SK-N-SH (cell line): ENCODE measurements around the gene STK40. TPM values are rescaled to one million over a fixed set of nuclear protein-coding genes. Genes with fewer than 3 reads are reported as not detected.

ENCODE experiments used
- CTCF ChIA-PET: fragments of 300-600, 350-600 bp; formaldehyde crosslinking; extraction: SDS; loops from one replicate; lab custom pipeline; 2021; lab: Yijun Ruan, JAX
- POLR2A ChIA-PET: fragments of 350-600 bp; sonication (Branson Sonifier 250); formaldehyde crosslinking; extraction: SDS; loops from one replicate; lab custom pipeline; 2020; ENCODE audit warnings: antibody characterized with exemption, inconsistent platforms; lab: Yijun Ruan, JAX
- DNase-seq: peaks from one replicate; pipeline ENCODE4 v3.0.0; 2012
- H2AFZ ChIP-seq: fragments of 200-600 bp; sonication (generic); 2 replicates; pipeline ENCODE4 v1.8.1; 2016; ENCODE audit warnings: antibody characterized with exemption, mild to moderate bottlenecking, low read depth
- H3F3A ChIP-seq: fragments of 200-600 bp; sonication (generic); replicated peaks from 2 replicates; pipeline ENCODE3; 2016; ENCODE audit warnings: antibody characterized with exemption, mild to moderate bottlenecking; ENCODE audit not compliant: insufficient read depth
- H3K27ac ChIP-seq, 2 experiments: fragments of 200-500 bp in 1 of 2; fragments of 200-600 bp in 1 of 2; sonication (Bioruptor generic) in 1 of 2; sonication (generic), shearing (Covaris generic) in 1 of 2; 2 replicates each; pipeline versions ENCODE4 v1.5.1 to v1.6.1; 2014 to 2016; ENCODE audit warnings: low read depth in 2 of 2, inconsistent platforms in 1 of 2, low read length in 1 of 2, mild to moderate bottlenecking in 1 of 2, mixed read lengths in 1 of 2
- H3K27me3 ChIP-seq: fragments of 200-600 bp; sonication (generic), shearing (Covaris generic); 2 replicates; pipeline ENCODE4 v1.6.1; 2016; ENCODE audit warnings: mixed run types; ENCODE audit not compliant: insufficient read depth
- H3K36me3 ChIP-seq, 2 experiments: fragments of 200-500 bp in 1 of 2; fragments of 200-600 bp in 1 of 2; sonication (Bioruptor generic) in 1 of 2; sonication (generic) in 1 of 2; replicated peaks in 1 of 2; 2 replicates each; pipeline versions ENCODE3 to v1.5.1; 2014 to 2016; ENCODE audit warnings: low read length in 1 of 2, mild to moderate bottlenecking in 1 of 2; ENCODE audit not compliant: insufficient read depth in 2 of 2, control insufficient read depth in 1 of 2
- H3K4me1 ChIP-seq, 2 experiments: fragments of 200-500 bp in 1 of 2; fragments of 200-600 bp in 1 of 2; sonication (Bioruptor generic) in 1 of 2; sonication (generic), shearing (Covaris generic) in 1 of 2; 2 replicates each; pipeline versions ENCODE4 v1.5.1 to v1.6.1; 2014 to 2016; ENCODE audit warnings: low read depth in 1 of 2, low read length in 1 of 2, mixed run types in 1 of 2; ENCODE audit not compliant: insufficient read depth in 2 of 2, control insufficient read depth in 1 of 2
- H3K4me2 ChIP-seq: fragments of 200-600 bp; sonication (generic), shearing (Covaris generic); 2 replicates; pipeline ENCODE4 v1.6.1; 2017; ENCODE audit warnings: mixed run types
- H3K4me3 ChIP-seq, 2 experiments: fragments of 200-500 bp in 1 of 2; fragments of 200-600 bp in 1 of 2; sonication (Bioruptor generic) in 1 of 2; sonication (generic), shearing (Covaris generic) in 1 of 2; 2 replicates each; pipeline versions ENCODE4 v1.5.1 to v1.8.1; 2014 to 2016; ENCODE audit warnings: low read depth in 2 of 2, inconsistent platforms in 1 of 2, low read length in 1 of 2, mild to moderate bottlenecking in 1 of 2, mixed read lengths in 1 of 2, moderate library complexity in 1 of 2
- H3K79me2 ChIP-seq: fragments of 200-600 bp; sonication (generic); 2 replicates; pipeline ENCODE4 v1.8.1; 2017; ENCODE audit warnings: mild to moderate bottlenecking; ENCODE audit not compliant: insufficient read depth
- H3K9ac ChIP-seq: fragments of 200-600 bp; sonication (generic); 2 replicates; pipeline ENCODE4 v1.6.1; 2017; ENCODE audit warnings: mixed run types
- H3K9me2 ChIP-seq: fragments of 200-600 bp; sonication (generic); 2 replicates; pipeline ENCODE4 v1.6.1; 2017; ENCODE audit warnings: mixed run types
- H3K9me3 ChIP-seq: fragments of 200-600 bp; sonication (generic); 2 replicates; pipeline ENCODE4 v1.6.1; 2017; ENCODE audit warnings: mixed run types, mild to moderate bottlenecking, moderate library complexity
- H4K20me1 ChIP-seq: fragments of 200-600 bp; sonication (generic); 2 replicates; pipeline ENCODE4 v1.6.1; 2017; ENCODE audit warnings: mild to moderate bottlenecking, mixed run types; ENCODE audit not compliant: insufficient read depth
- CHD2 ChIP-seq: fragments of 150-350 bp; IDR thresholded peaks from 2 replicates; pipeline ENCODE4 v1.6.1; 2018; ENCODE audit warnings: low read length; ENCODE audit not compliant: partially characterized antibody
- ELF1 ChIP-seq: IDR thresholded peaks from 2 replicates; pipeline ENCODE4 v1.4.0; 2012
- EP300 ChIP-seq, 2 experiments: IDR thresholded peaks; 2 replicates each; pipeline versions ENCODE4 v1.4.0 to v1.6.1; 2012; ENCODE audit warnings: borderline replicate concordance in 1 of 2, low read depth in 1 of 2, low read length in 1 of 2
- EZH2phosphoT487 ChIP-seq: fragments of 200-600 bp; sonication (generic); IDR thresholded peaks from 2 replicates; pipeline ENCODE4 v1.6.1; 2017; ENCODE audit warnings: low read depth, mixed run types, mild to moderate bottlenecking, antibody characterized with exemption, moderate library complexity, borderline replicate concordance
- FOSL2 ChIP-seq: IDR thresholded peaks from 2 replicates; pipeline ENCODE4 v1.4.0; 2012; ENCODE audit warnings: low read depth, mild to moderate bottlenecking, moderate library complexity, borderline replicate concordance
- FOXJ3 ChIP-seq: sonication (generic); formaldehyde crosslinking; IDR thresholded peaks from 2 replicates; pipeline ENCODE4 v1.5.1; 2020; ENCODE audit warnings: mild to moderate bottlenecking, missing genetic modification reagents
- GATA2 ChIP-seq: sonication (generic); formaldehyde crosslinking; IDR thresholded peaks from 2 replicates; pipeline ENCODE4 v1.5.0; 2020; ENCODE audit warnings: mild to moderate bottlenecking, missing genetic modification reagents
- MEF2A ChIP-seq: IDR thresholded peaks from 2 replicates; pipeline ENCODE4 v1.4.0; 2012; ENCODE audit warnings: low read depth, borderline replicate concordance
- MXI1 ChIP-seq: IDR thresholded peaks from 2 replicates; pipeline ENCODE4 v1.6.1; 2012; ENCODE audit warnings: mild to moderate bottlenecking, low read depth, low read length, improper control_type of control experiment
- NFIC ChIP-seq: IDR thresholded peaks from 2 replicates; pipeline ENCODE4 v1.4.0; 2012; ENCODE audit warnings: borderline replicate concordance
- NRF1 ChIP-seq: IDR thresholded peaks from 2 replicates; pipeline ENCODE4 v1.6.1; 2012; ENCODE audit warnings: low read depth, mild to moderate bottlenecking, low read length
- POLR2AphosphoS5 ChIP-seq: IDR thresholded peaks from 2 replicates; pipeline ENCODE4 v1.6.1; 2012; ENCODE audit warnings: low read depth, low read length
- RAD21 ChIP-seq: IDR thresholded peaks from 2 replicates; pipeline ENCODE4 v1.6.1; 2012; ENCODE audit warnings: mild to moderate bottlenecking, low read length
- RCOR1 ChIP-seq: fragments of 150-350 bp; IDR thresholded peaks from 2 replicates; pipeline ENCODE4 v1.6.1; 2017; ENCODE audit warnings: antibody characterized with exemption, low read length
- RFX5 ChIP-seq: IDR thresholded peaks from 2 replicates; pipeline ENCODE4 v1.6.1; 2012; ENCODE audit warnings: mild to moderate bottlenecking, improper control_type of control experiment, low read length
- RXRA ChIP-seq: IDR thresholded peaks from 2 replicates; pipeline ENCODE4 v1.4.0; 2012; ENCODE audit warnings: low read depth, mild to moderate bottlenecking, borderline replicate concordance
- TCF12 ChIP-seq: IDR thresholded peaks from 2 replicates; pipeline ENCODE4 v1.4.0; 2012
- TEAD4 ChIP-seq: IDR thresholded peaks from 2 replicates; pipeline ENCODE4 v1.4.0; 2012; ENCODE audit warnings: mild to moderate bottlenecking, borderline replicate concordance; ENCODE audit not compliant: insufficient read depth
- YY1 ChIP-seq: IDR thresholded peaks from 2 replicates; pipeline ENCODE4 v1.4.0; 2012; ENCODE audit warnings: low read depth, mild to moderate bottlenecking
- WGBS: methylation state at CpG from one replicate; pipeline ENCODE4 v1.1.6; 2017; ENCODE audit warnings: low lambda C conversion rate; 5-methylcytosine and 5-hydroxymethylcytosine counted together
- polyA plus RNA-seq, 3 experiments: library from polyadenylated mRNA; depleted of rRNA; stranded (reverse); fragments of >200 nt; gene quantifications; 2 replicates each; pipeline ENCODE4 v1.2.3, GENCODE V29; 2012
- TF ChIP-seq, protein P1 (sequence below): fragments of 150-350 bp; IDR thresholded peaks from 2 replicates; pipeline ENCODE4 v1.6.1; 2017; ENCODE audit warnings: antibody characterized with exemption, low read length, low read depth, borderline replicate concordance
- TF ChIP-seq, protein P2 (sequence below): IDR thresholded peaks from 2 replicates; pipeline ENCODE4 v1.4.0; 2012; ENCODE audit warnings: low read depth
- TF ChIP-seq, protein P3 (sequence below): IDR thresholded peaks from 2 replicates; pipeline ENCODE4 v1.6.1; 2012; ENCODE audit warnings: mild to moderate bottlenecking, low read depth, low read length, moderate library complexity
- TF ChIP-seq, protein P4 (sequence below): fragments of 150-350 bp; IDR thresholded peaks from 2 replicates; pipeline ENCODE4 v1.6.1; 2016; ENCODE audit warnings: mild to moderate bottlenecking, low read depth, low read length
- TF ChIP-seq, protein P5 (sequence below): IDR thresholded peaks from 2 replicates; pipeline ENCODE4 v1.4.0; 2012; ENCODE audit warnings: low read depth, borderline replicate concordance
- TF ChIP-seq, protein P6 (sequence below): IDR thresholded peaks from 2 replicates; pipeline ENCODE4; 2012

Gene STK40
- polyA plus RNA-seq, 1 of the 3 experiments (the other 2 are of a cell fraction), result 43.3 TPM

DNA sequence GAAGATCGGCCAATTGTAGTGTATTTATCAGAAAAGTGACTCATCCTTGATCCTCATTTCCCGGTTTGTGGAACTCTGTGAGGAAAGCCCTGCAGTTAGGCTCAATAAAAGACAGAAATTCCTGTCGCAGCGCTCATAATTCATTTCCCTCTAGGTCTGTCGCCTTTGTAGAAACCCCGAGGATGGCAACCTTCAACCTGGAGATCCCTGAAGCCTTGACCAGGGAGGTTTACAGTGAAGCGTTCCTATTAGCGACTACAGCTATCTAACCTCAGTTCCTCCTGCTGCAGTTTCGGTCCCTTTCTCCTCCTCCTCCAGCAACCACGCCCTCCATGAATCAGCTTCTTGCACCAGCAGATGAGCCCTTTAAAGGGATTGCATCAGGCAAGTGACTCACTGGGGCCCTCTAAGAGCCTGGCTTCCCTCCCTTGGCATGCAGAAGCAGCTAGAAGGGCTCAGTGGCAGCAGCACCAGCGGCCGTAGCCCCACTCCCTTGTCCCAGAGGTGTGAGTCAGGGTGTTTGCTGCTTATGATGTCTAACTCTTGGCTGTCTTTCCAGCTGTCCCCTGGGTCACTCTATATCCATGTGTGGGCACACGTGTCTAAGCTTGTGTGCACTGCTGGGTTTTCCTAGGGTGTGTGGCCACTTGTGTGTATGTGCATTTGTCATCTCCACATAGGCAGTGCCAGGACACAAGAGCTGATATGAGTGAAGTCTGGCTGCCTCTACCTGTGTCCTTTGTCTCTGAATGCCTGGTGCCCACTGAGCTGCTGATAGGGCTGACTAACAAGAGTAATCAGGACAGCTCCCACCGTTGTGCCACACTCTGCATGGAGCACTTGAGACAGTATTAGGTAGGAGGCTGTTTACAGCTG, 779 bp upstream of the STK40 start:
- no peaks in the 10 kb centered on the region for H3K27me3 ChIP-seq
- H3K36me3 ChIP-seq, result peaks cover 3 to 8% of the 10 kb centered on the region in 2 experiments
- 0% methylated on average over 11 of the region's 14 CpGs for WGBS
- peak overlapping the region; percentile 97 to 99 for H3K27ac ChIP-seq
- H3F3A ChIP-seq, result peaks cover 26% of the 10 kb centered on the region
- no peak overlapping the region; the same call in 1 of the 2 replicates for H2AFZ ChIP-seq
- ChIA-PET CTCF (interaction anchor here (0.8 to 1.1 kb wide), 2 partner anchors 11 to 44 kb away, joined by 3 to 5 read pairs; partner anchors contain the start of gene LSM10), POLR2A (interaction anchor here (0.7 to 2.1 kb wide), 7 partner anchors 10 to 64 kb away, joined by 3 to 25 read pairs (median 3); partner anchors contain the start of genes LSM10 and OSCP1)
- H3K9me2 ChIP-seq, result no peaks in the 10 kb centered on the region
- no peaks in the 10 kb centered on the region for H3K9me3 ChIP-seq
- peak; percentile 63 for DNase-seq
- H3K4me1 ChIP-seq, result peaks cover 25% of the 10 kb centered on the region in 2 experiments
- H3K9ac ChIP-seq, result peak overlapping the region; percentile 92
- H3K4me3 ChIP-seq, result peak overlapping the region; percentile 52 to 61
- H4K20me1 ChIP-seq, result peaks cover 35% of the 10 kb centered on the region
- peaks cover 41% of the 10 kb centered on the region for H3K79me2 ChIP-seq
- peak overlapping the region; percentile 82 for H3K4me2 ChIP-seq
- TF ChIP-seq FOXJ3 (CRISPR knock-in tag), result no peak
- TF ChIP-seq, protein P1, sequence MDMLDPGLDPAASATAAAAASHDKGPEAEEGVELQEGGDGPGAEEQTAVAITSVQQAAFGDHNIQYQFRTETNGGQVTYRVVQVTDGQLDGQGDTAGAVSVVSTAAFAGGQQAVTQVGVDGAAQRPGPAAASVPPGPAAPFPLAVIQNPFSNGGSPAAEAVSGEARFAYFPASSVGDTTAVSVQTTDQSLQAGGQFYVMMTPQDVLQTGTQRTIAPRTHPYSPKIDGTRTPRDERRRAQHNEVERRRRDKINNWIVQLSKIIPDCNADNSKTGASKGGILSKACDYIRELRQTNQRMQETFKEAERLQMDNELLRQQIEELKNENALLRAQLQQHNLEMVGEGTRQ, result no peak
- peak; percentile 87 for TF ChIP-seq TCF12
- TF ChIP-seq, protein P2, sequence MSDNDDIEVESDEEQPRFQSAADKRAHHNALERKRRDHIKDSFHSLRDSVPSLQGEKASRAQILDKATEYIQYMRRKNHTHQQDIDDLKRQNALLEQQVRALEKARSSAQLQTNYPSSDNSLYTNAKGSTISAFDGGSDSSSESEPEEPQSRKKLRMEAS, result peak; percentile 94
- no peak for TF ChIP-seq YY1
- TF ChIP-seq EP300 (IDR thresholded peaks at IDR 0.05; ENCODE audit: borderline replicate concordance in 1 of 2, low read depth in 1 of 2, low read length in 1 of 2), result peak in 1 of 2 experiments; percentile 78; a peak in 2 of 4 replicates
- no peak; the same call in 1 of the 2 replicates for TF ChIP-seq ELF1
- 0 out of 2 replicates have a peak, but pooled peaks have one; percentile 21 for TF ChIP-seq TEAD4
- peak; percentile 94 for TF ChIP-seq POLR2AphosphoS5
- no peak for TF ChIP-seq MEF2A
- TF ChIP-seq, protein P3, sequence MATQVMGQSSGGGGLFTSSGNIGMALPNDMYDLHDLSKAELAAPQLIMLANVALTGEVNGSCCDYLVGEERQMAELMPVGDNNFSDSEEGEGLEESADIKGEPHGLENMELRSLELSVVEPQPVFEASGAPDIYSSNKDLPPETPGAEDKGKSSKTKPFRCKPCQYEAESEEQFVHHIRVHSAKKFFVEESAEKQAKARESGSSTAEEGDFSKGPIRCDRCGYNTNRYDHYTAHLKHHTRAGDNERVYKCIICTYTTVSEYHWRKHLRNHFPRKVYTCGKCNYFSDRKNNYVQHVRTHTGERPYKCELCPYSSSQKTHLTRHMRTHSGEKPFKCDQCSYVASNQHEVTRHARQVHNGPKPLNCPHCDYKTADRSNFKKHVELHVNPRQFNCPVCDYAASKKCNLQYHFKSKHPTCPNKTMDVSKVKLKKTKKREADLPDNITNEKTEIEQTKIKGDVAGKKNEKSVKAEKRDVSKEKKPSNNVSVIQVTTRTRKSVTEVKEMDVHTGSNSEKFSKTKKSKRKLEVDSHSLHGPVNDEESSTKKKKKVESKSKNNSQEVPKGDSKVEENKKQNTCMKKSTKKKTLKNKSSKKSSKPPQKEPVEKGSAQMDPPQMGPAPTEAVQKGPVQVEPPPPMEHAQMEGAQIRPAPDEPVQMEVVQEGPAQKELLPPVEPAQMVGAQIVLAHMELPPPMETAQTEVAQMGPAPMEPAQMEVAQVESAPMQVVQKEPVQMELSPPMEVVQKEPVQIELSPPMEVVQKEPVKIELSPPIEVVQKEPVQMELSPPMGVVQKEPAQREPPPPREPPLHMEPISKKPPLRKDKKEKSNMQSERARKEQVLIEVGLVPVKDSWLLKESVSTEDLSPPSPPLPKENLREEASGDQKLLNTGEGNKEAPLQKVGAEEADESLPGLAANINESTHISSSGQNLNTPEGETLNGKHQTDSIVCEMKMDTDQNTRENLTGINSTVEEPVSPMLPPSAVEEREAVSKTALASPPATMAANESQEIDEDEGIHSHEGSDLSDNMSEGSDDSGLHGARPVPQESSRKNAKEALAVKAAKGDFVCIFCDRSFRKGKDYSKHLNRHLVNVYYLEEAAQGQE, result peak; percentile 34; the same call in 1 of the 2 replicates
- no peak for TF ChIP-seq EZH2phosphoT487
- no peak for TF ChIP-seq RFX5
- no peak; the same call in 1 of the 2 replicates for TF ChIP-seq RXRA
- TF ChIP-seq, protein P4, sequence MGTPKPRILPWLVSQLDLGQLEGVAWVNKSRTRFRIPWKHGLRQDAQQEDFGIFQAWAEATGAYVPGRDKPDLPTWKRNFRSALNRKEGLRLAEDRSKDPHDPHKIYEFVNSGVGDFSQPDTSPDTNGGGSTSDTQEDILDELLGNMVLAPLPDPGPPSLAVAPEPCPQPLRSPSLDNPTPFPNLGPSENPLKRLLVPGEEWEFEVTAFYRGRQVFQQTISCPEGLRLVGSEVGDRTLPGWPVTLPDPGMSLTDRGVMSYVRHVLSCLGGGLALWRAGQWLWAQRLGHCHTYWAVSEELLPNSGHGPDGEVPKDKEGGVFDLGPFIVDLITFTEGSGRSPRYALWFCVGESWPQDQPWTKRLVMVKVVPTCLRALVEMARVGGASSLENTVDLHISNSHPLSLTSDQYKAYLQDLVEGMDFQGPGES, result no peak
- no peak for TF ChIP-seq NRF1
- TF ChIP-seq CHD2, result no peak
- no peak for TF ChIP-seq GATA2 (CRISPR knock-in tag)
- no peak for TF ChIP-seq RAD21
- TF ChIP-seq, protein P5, sequence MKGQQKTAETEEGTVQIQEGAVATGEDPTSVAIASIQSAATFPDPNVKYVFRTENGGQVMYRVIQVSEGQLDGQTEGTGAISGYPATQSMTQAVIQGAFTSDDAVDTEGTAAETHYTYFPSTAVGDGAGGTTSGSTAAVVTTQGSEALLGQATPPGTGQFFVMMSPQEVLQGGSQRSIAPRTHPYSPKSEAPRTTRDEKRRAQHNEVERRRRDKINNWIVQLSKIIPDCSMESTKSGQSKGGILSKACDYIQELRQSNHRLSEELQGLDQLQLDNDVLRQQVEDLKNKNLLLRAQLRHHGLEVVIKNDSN, result no peak
- TF ChIP-seq RCOR1, result no peak
- peak; percentile 84 for TF ChIP-seq NFIC
- TF ChIP-seq, protein P6, sequence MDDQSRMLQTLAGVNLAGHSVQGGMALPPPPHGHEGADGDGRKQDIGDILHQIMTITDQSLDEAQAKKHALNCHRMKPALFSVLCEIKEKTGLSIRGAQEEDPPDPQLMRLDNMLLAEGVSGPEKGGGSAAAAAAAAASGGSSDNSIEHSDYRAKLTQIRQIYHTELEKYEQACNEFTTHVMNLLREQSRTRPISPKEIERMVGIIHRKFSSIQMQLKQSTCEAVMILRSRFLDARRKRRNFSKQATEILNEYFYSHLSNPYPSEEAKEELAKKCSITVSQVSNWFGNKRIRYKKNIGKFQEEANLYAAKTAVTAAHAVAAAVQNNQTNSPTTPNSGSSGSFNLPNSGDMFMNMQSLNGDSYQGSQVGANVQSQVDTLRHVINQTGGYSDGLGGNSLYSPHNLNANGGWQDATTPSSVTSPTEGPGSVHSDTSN, result peak; percentile 75
- TF ChIP-seq MXI1, result peak; percentile 44; the same call in 1 of the 2 replicates
- peak; percentile 100 for TF ChIP-seq FOSL2
